Endodermal cell (in vitro differentiated cells): ENCODE results near the gene MRPL47. TPM values are rescaled to one million over a fixed set of nuclear protein-coding genes. Genes with fewer than 3 reads are reported as not detected.

Source experiments
- DNase-seq: peaks from one replicate; pipeline ENCODE4 v3.0.0-alpha.2; 2017
- H3K27ac ChIP-seq: 2 replicates; pipeline ENCODE4 v1.5.1; 2013; ENCODE audit warnings: mild to moderate bottlenecking, low read depth, low read length, moderate library complexity
- H3K27me3 ChIP-seq: 2 replicates; pipeline ENCODE4 v1.6.1; 2013; ENCODE audit warnings: mild to moderate bottlenecking, low read length, moderate library complexity; ENCODE audit not compliant: insufficient read depth, control insufficient read depth, poor library complexity, severe bottlenecking
- H3K36me3 ChIP-seq: 2 replicates; pipeline ENCODE4 v1.7.0; 2013; ENCODE audit warnings: mild to moderate bottlenecking, low read length, moderate library complexity; ENCODE audit not compliant: control insufficient read depth, insufficient read depth
- H3K4me1 ChIP-seq: one replicate; pipeline ENCODE4 v1.7.0; 2013; ENCODE audit warnings: low read length; ENCODE audit not compliant: control insufficient read depth, insufficient read depth
- H3K4me3 ChIP-seq: 2 replicates; pipeline ENCODE4 v1.5.1; 2013; ENCODE audit warnings: mild to moderate bottlenecking, low read length, moderate library complexity
- H3K9ac ChIP-seq: 2 replicates; pipeline ENCODE4 v1.6.1; 2013; ENCODE audit warnings: mild to moderate bottlenecking, low read length, moderate library complexity; ENCODE audit not compliant: poor library complexity, severe bottlenecking; ENCODE audit errors: extremely low read depth
- H3K9me3 ChIP-seq: 2 replicates; pipeline ENCODE4 v1.6.1; 2013; ENCODE audit warnings: mild to moderate bottlenecking, low read length, moderate library complexity; ENCODE audit not compliant: control insufficient read depth
- H3K27ac Mint-ChIP-seq: 2 replicates; pipeline ENCODE4 v1.8.0; 2020; ENCODE audit warnings: mixed read lengths
- H3K27me3 Mint-ChIP-seq: 2 replicates; pipeline ENCODE4 v1.8.0; 2021; ENCODE audit warnings: mild to moderate bottlenecking, mixed read lengths; ENCODE audit not compliant: insufficient read depth
- H3K36me3 Mint-ChIP-seq: 2 replicates; pipeline ENCODE4 v1.8.0; 2020; ENCODE audit warnings: low read depth, mixed read lengths
- H3K4me1 Mint-ChIP-seq: 2 replicates; pipeline ENCODE4 v1.8.0; 2020; ENCODE audit warnings: mixed read lengths
- H3K4me3 Mint-ChIP-seq: 2 replicates; pipeline ENCODE4 v1.8.0; 2020; ENCODE audit warnings: mild to moderate bottlenecking, moderate library complexity, mixed read lengths
- H3K9me3 Mint-ChIP-seq: 2 replicates; pipeline ENCODE4 v1.8.0; 2020; ENCODE audit warnings: mild to moderate bottlenecking, mixed read lengths
- whole genome bisulfite sequencing, 2 experiments: methylation state at CpG; one replicate each; pipeline versions ENCODE4 v1.1.5 to v1.1.7; 2013; ENCODE audit warnings: missing lambda C conversion rate in 2 of 2, mixed read lengths in 1 of 2; ENCODE audit not compliant: insufficient coverage in 1 of 2, insufficient read length in 1 of 2; 5-methylcytosine and 5-hydroxymethylcytosine counted together
- total RNA-seq, 2 donors: library from RNA; stranded (reverse); fragmentation: NEBNext Ultra II Directional in 1 of 2; extraction: Animal tissue kit (Norgen Biotek cat#: 25700) in 1 of 2; gene quantifications; 2 replicates in 1 of 2; 3 replicates in 1 of 2; pipeline ENCODE4 v1.2.1, GENCODE V29; 2021
- TF ChIP-seq, protein P1 (sequence below): fragments of 200-600 bp; sonication (generic); conservative IDR thresholded peaks from 2 replicates; pipeline ENCODE4 v1.5.0; 2021; ENCODE audit warnings: antibody characterized with exemption, mild to moderate bottlenecking

Gene MRPL47
- total RNA-seq, 2 donors from 2014 or later = 63.8 to 74.8 TPM

DNA sequence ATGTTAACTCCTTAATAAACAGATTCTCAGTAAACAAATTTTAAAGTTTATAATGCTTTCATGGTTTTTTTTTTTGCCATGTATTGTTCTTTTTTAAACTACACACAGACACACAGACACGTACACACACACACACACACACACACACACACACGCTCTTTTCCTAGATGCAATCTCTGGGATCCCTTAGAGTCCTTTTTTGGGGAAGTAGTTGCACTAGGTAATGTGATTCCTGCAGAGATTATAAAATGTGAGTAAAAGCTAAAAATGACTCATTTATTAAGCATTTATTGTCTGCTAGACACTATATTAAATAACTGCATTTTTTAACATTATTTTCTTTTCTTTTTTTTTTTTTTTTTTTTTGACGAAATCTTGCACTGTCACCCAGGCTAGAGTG, 20.0 kb upstream of the MRPL47 start:
- no peak for DNase-seq
- Histone ChIP-seq H3K4me3 (no peak overlapping the region), H3K9me3 (no peaks in the 10 kb centered on the region), H3K27ac (no peak overlapping the region), H3K9ac (no peak overlapping the region), H3K4me1 (no peaks in the 10 kb centered on the region), H3K36me3 (peaks cover 44% of the 10 kb centered on the region), H3K27me3 (no peaks in the 10 kb centered on the region)
- no peak overlapping the region for H3K4me3 Mint-ChIP-seq
- no peaks in the 10 kb centered on the region for H3K4me1 Mint-ChIP-seq
- peaks cover 2% of the 10 kb centered on the region for H3K9me3 Mint-ChIP-seq
- TF ChIP-seq, protein P1, sequence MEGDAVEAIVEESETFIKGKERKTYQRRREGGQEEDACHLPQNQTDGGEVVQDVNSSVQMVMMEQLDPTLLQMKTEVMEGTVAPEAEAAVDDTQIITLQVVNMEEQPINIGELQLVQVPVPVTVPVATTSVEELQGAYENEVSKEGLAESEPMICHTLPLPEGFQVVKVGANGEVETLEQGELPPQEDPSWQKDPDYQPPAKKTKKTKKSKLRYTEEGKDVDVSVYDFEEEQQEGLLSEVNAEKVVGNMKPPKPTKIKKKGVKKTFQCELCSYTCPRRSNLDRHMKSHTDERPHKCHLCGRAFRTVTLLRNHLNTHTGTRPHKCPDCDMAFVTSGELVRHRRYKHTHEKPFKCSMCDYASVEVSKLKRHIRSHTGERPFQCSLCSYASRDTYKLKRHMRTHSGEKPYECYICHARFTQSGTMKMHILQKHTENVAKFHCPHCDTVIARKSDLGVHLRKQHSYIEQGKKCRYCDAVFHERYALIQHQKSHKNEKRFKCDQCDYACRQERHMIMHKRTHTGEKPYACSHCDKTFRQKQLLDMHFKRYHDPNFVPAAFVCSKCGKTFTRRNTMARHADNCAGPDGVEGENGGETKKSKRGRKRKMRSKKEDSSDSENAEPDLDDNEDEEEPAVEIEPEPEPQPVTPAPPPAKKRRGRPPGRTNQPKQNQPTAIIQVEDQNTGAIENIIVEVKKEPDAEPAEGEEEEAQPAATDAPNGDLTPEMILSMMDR = no peak
- H3K36me3 Mint-ChIP-seq = peaks cover 53% of the 10 kb centered on the region
- no peak overlapping the region for H3K27ac Mint-ChIP-seq
- 93% methylated on average over 1 of the region's 3 CpGs; no CpG with 5 or more reads in 1 of the 2 experiments for WGBS, 2 experiments
- no peaks in the 10 kb centered on the region for H3K27me3 Mint-ChIP-seq

DNA sequence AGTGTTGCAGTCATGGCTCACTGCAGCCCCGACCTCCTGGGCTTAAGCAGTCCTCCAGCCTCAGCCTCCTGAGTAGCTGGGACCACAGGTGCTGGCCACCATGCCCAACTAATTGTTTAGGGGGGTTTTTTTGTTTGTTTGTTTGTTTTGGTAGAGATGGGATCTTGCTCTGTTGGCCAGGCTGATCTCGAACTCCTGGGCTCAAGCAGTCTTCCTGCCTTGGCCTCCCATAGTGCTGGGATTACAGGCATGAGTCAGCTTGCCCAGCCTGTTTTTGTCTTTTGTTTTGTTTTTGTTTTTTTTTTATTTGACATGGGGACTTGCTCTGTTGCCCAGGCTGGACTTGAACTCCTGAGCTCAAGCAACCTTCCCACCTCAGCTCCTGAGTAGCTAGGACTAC, 17.6 kb upstream of the MRPL47 start:
- no peak for DNase-seq
- Mint-ChIP-seq H3K36me3 (peaks cover 75% of the 10 kb centered on the region), H3K4me1 (no peaks in the 10 kb centered on the region), H3K27me3 (no peaks in the 10 kb centered on the region), H3K4me3 (no peak overlapping the region), H3K9me3 (peaks cover 5% of the 10 kb centered on the region), H3K27ac (no peak overlapping the region)
- TF ChIP-seq, protein P1 = no peak
- peaks cover 62% of the 10 kb centered on the region for H3K36me3 ChIP-seq
- H3K9me3 ChIP-seq = no peaks in the 10 kb centered on the region
- WGBS, 2 experiments = 94 to 100% methylated on average over 1 to 2 of the region's 2 CpGs
- no peak overlapping the region for H3K27ac ChIP-seq
- no peaks in the 10 kb centered on the region for H3K4me1 ChIP-seq
- no peak overlapping the region for H3K4me3 ChIP-seq
- H3K27me3 ChIP-seq = no peaks in the 10 kb centered on the region
- H3K9ac ChIP-seq = no peak overlapping the region

DNA sequence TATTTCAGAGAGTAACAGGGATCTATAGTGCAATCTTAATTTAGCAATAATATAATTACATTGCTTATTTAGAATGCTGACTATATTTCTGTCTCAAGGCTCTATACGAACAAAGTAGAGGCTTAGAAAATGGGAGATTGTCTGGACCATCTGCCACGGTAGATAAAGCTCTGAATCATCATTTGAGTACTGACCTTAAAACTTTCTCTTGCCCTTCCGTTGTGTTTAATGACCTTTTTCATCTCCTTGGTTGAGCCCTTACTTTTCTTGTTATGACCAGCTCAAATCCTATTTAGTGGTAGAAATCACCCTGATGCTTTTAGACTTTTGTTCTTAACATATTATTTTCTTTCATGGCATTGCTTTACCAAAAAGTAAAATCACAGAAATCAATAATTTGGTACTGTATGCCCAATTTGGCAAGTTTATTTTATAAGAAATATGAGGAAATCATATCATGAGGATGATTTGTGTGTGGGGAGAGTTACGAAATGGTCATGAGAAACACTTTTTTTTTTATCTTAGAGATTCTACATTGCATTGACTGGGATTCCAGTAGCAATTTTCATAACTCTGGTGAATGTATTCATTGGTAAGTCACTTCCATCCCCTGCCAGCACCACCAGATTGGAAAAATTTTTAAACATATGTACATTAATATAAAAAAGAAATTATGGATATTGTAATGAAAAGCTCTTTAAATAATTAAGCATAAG, 11.2 kb upstream of the MRPL47 start:
- H3K9ac ChIP-seq = no peak overlapping the region
- Mint-ChIP-seq H3K27me3 (no peaks in the 10 kb centered on the region), H3K4me1 (peaks cover 19% of the 10 kb centered on the region), H3K4me3 (no peak overlapping the region), H3K36me3 (peaks cover 46% of the 10 kb centered on the region), H3K9me3 (peaks cover 2% of the 10 kb centered on the region), H3K27ac (no peak overlapping the region)
- no peaks in the 10 kb centered on the region for H3K27me3 ChIP-seq
- no peak for DNase-seq
- 87 to 92% methylated on average over 3 to 4 of the region's 4 CpGs for WGBS, 2 experiments
- peaks cover 4% of the 10 kb centered on the region for H3K4me1 ChIP-seq
- no peaks in the 10 kb centered on the region for H3K9me3 ChIP-seq
- no peak overlapping the region for H3K27ac ChIP-seq
- TF ChIP-seq, protein P1 = no peak
- H3K36me3 ChIP-seq = peaks cover 26% of the 10 kb centered on the region
- no peak overlapping the region for H3K4me3 ChIP-seq
